DMS153 treated with DMSO at 0.1 percent for 48 hours (cell line): Measurements from ENCODE around the gene NPBWR2.
"Not testable (repeated sequence)": the region's sequence is repeated elsewhere in the genome, so short reads cannot be mapped to it uniquely, and the experiment has no call there.

ENCODE experiments used
- DNase-seq: peaks from one replicate; lab custom pipeline; 2025; ENCODE audit not compliant: unreplicated experiment; lab: John Stamatoyannopoulos, UW

The NPBWR2 gene

GRCh38 chr20:64144144-64144912 is 37.0 kb upstream of the NPBWR2 start:
- DNase-seq: no peak

- DNase-seq: no peak
These were observed 35.8 kb upstream of the NPBWR2 start for GRCh38 chr20:64143018-64143801.

- peak; percentile 64 for DNase-seq
These were observed 35.2 kb upstream of the NPBWR2 start for GRCh38 chr20:64142590-64142989.

DNA sequence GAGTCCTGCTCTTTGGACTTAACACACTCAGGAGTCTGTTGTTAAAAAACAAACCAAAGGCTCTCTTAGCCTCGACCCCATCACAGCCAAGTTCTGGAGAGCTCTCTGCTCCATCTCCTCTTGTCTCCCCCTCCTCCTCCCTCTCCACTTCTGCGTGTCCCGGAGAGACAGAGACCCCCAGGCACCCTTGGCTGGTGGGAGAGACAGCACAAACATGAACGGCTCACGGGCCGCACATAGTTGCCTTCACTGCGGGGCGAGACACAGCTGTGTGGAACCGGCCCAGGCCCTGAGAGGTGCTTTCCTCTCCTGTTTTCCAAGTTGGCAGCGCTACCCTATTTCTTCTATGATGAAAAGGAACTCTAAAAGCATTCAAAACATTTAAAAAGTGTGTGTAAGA is 33.6 kb upstream of the NPBWR2 start:
- no peak for DNase-seq

- DNase-seq: no peak
These were observed 32.9 kb upstream of the NPBWR2 start for GRCh38 chr20:64140061-64140931.

DNA sequence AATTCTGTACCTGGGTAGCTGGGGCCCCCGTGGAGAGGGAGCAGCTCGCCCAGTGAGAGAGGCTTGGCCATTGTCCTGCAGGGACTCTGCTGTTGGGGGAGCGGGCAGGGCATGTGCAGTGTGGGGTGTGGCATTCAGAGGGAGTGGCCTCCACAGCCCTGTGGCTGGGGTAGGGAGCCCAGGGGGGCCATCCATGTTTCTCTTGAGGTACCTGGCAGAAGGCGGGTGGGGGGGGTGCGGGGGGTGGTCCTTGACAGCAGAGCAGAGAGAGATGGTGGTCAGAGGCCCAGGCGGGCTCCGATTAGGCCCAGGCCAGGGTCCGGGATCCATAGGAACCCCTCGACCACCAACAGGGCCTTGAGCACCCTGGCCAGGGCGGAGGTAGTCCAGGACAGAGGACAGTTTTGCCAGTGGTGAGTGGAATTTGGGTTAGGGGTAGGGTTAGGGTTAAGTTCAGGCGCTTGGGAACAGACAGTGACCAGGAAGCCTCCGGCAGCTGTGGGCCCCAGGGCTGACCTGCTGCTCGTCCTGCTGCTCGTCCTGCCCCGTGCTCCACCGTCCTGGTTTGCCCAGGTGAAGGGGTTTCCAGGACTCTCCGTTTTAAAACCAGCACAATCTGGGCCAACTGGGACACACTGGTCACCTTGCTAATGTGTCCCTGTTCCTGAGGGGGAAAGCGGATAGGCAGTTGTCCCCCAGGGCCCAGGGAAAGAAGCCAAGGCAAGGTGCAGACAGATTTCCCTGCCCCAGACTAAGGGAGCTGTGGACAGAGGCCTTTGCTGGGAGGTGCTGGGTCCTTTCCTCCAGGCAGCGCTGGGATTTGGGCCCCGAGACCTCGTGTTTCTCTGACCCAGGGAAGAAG is 32.1 kb upstream of the NPBWR2 start:
- no peak for DNase-seq

- no peak for DNase-seq
These were observed 31.0 kb upstream of the NPBWR2 start for GRCh38 chr20:64138276-64138815.

DNA sequence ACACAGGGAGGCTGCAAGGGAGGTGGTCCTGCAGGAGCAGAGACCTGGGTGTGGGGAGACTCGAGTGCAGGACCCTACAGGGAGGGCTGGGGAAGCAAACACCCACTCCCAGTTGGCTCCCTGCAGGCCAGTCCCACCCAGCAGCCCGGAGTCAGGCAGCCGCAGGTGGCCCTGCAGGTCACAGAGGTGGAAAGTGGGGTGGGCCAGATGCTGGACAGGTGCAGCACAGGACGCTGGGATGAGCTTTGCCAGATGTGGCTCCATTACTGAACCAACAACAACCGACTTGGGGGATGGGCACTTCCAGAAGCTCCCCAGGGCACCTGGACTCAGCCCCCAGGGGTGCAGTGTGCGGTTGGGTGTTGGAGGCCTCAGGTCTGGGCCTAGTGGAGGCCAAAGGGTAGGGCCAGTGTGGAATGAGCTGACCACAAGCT is 30.2 kb upstream of the NPBWR2 start:
- DNase-seq: no peak

GRCh38 chr20:64136004-64136710 is 28.8 kb upstream of the NPBWR2 start:
- DNase-seq: no peak

- not testable (repeated sequence) for DNase-seq
These were observed 27.4 kb upstream of the NPBWR2 start for GRCh38 chr20:64134744-64135143.

DNA sequence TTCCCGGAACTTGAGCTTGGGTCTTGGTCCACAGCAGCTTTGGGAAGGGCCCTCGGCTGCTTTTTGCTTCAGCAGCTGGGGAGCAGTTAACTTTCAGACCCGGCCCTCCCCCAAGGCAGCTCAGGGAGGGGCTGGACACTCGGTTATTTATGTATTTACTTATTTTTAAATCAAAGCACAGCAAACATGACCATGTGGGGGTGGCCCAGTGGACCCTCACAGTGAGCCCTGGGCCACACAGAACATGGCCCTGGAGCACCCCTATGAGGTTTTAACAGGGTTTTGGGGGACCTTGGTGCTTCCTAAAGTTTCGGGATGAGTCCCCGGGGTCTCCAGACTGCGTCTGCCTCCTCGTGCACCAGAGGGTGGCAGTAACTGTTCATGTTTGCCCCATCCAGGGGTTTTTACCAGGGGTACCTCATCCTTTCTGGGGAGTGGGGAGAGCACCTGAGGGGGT is 26.6 kb upstream of the NPBWR2 start:
- no peak for DNase-seq

- no peak for DNase-seq
These were observed 24.0 kb upstream of the NPBWR2 start for GRCh38 chr20:64131406-64131805.

- DNase-seq: no peak
These were observed 23.5 kb upstream of the NPBWR2 start for GRCh38 chr20:64130876-64131275.

GRCh38 chr20:64130271-64130670 is 22.9 kb upstream of the NPBWR2 start:
- DNase-seq: no peak

GRCh38 chr20:64129146-64129782 is 21.9 kb upstream of the NPBWR2 start:
- no peak for DNase-seq

DNA sequence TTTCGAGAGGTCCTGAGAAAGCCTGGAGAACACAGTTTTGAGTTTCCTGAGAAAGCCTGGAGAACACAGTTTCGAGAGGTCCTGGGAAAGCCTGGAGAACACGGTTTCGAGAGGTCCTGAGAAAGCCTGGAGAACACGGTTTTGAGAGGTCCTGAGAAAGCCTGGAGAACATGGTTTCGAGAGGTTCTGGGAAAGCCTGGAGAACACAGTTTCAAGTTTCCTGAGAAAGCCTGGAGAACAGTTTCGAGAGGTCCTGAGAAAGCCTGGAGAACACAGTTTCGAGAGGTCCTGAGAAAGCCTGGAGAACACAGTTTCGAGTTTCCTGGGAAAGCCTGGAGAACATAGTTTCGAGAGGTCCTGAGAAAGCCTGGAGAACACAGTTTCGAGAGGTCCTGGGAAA is 16.2 kb upstream of the NPBWR2 start:
- DNase-seq: not testable (repeated sequence)

DNA sequence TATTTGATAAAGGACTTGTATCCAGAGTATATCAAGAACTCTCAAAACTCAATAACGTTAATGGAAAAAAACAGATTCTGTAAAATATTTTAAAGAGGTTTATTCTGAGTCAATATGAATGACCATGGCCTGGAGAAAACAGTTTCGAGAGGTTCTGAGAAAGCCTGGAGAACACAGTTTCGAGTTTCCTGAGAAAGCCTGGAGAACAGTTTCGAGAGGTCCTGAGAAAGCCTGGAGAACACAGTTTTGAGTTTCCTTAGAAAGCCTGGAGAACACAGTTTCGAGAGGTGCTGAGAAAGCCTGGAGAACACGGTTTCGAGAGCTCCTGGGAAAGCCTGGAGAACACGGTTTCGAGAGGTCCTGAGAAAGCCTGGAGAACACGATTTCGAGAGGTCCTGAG is 15.6 kb upstream of the NPBWR2 start:
- not testable (repeated sequence) for DNase-seq

DNA sequence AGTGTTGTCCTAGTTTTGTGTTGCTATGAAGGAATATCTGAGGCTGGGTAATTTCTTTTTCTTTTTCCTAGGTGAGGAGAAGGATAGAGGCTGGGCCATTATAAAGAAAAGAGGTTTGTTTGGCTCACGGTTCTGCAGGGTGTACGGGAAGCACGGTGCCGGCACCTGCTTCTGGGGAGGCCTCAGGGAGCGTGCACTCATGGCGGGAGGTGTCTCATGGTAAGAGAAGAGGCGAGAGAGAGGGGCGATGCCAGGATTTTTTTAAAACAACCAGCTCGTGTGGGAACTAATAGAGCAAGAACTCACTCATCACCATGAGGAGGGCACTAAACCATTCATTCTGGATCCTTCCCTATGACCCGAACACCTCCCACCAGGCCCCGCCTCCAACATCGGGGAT is 14.2 kb upstream of the NPBWR2 start:
- DNase-seq: no peak
